ENCODE data around the gene CD109.

CD109 gene

GRCh38 chr6:73706971-73707370 lies 11.0 kb downstream of the CD109 start:
- TF ChIP-seq REST (IDR thresholded peaks at IDR 0.05; ENCODE audit: insufficient read depth in 1 of 2, low read depth in 2 of 2, low read length in 2 of 2) (no peak), SIN3A (IDR thresholded peaks at IDR 0.05; ENCODE audit: borderline replicate concordance, insufficient read depth, low read length) (no peak), FOXP2 (optimal IDR thresholded peaks at IDR 0.05; ENCODE audit: borderline replicate concordance, extremely low read depth, extremely low read length, insufficient read depth) (no peak), TAF1 (IDR thresholded peaks at IDR 0.05; ENCODE audit: borderline replicate concordance, insufficient read depth, low read length) (no peak), POLR2AphosphoS5 (IDR thresholded peaks at IDR 0.05; ENCODE audit: low read depth, low read length) (no peak)

GRCh38 chr6:73710470-73710869 lies 14.5 kb downstream of the CD109 start:
- TF ChIP-seq FOXP2 (optimal IDR thresholded peaks at IDR 0.05; ENCODE audit: borderline replicate concordance, extremely low read depth, extremely low read length, insufficient read depth) = no peak
- TF ChIP-seq POLR2AphosphoS5 (IDR thresholded peaks at IDR 0.05; ENCODE audit: low read depth, low read length) = no peak
- TF ChIP-seq REST (IDR thresholded peaks at IDR 0.05; ENCODE audit: insufficient read depth in 1 of 2, low read depth in 2 of 2, low read length in 2 of 2) = no peak
- TF ChIP-seq TAF1 (IDR thresholded peaks at IDR 0.05; ENCODE audit: borderline replicate concordance, insufficient read depth, low read length) = no peak
- TF ChIP-seq SIN3A (IDR thresholded peaks at IDR 0.05; ENCODE audit: borderline replicate concordance, insufficient read depth, low read length) = no peak

GRCh38 chr6:73710948-73711347 lies 14.9 kb downstream of the CD109 start:
- no peak for TF ChIP-seq SIN3A (IDR thresholded peaks at IDR 0.05; ENCODE audit: borderline replicate concordance, insufficient read depth, low read length)
- no peak for TF ChIP-seq POLR2AphosphoS5 (IDR thresholded peaks at IDR 0.05; ENCODE audit: low read depth, low read length)
- TF ChIP-seq REST (IDR thresholded peaks at IDR 0.05; ENCODE audit: insufficient read depth in 1 of 2, low read depth in 2 of 2, low read length in 2 of 2) = no peak
- no peak for TF ChIP-seq TAF1 (IDR thresholded peaks at IDR 0.05; ENCODE audit: borderline replicate concordance, insufficient read depth, low read length)
- no peak for TF ChIP-seq FOXP2 (optimal IDR thresholded peaks at IDR 0.05; ENCODE audit: borderline replicate concordance, extremely low read depth, extremely low read length, insufficient read depth)

GRCh38 chr6:73712535-73713173 lies 16.7 kb downstream of the CD109 start:
- TF ChIP-seq TAF1 (IDR thresholded peaks at IDR 0.05; ENCODE audit: borderline replicate concordance, insufficient read depth, low read length) = no peak
- no peak for TF ChIP-seq SIN3A (IDR thresholded peaks at IDR 0.05; ENCODE audit: borderline replicate concordance, insufficient read depth, low read length)
- no peak for TF ChIP-seq REST (IDR thresholded peaks at IDR 0.05; ENCODE audit: insufficient read depth in 1 of 2, low read depth in 2 of 2, low read length in 2 of 2)
- no peak for TF ChIP-seq FOXP2 (optimal IDR thresholded peaks at IDR 0.05; ENCODE audit: borderline replicate concordance, extremely low read depth, extremely low read length, insufficient read depth)
- TF ChIP-seq POLR2AphosphoS5 (IDR thresholded peaks at IDR 0.05; ENCODE audit: low read depth, low read length) = no peak

All from PFSK-1 (cell line).